ENCODE results near the gene SWAP70.

Gene SWAP70

GRCh38 chr11:9735919-9736318 is 72.0 kb downstream of the SWAP70 start:
- Histone ChIP-seq H3K9me3 (no peaks in the 10 kb centered on the region), H3K36me3 (no peaks in the 10 kb centered on the region), H3K27me3 (no peaks in the 10 kb centered on the region), H3K4me1 (no peaks in the 10 kb centered on the region), H3K4me3 (ENCODE audit: low read depth, low read length) (no peak overlapping the region)
- DNase-seq: no peak
- TF ChIP-seq CTCF (IDR thresholded peaks at IDR 0.05; ENCODE audit: low read depth, low read length): no peak

GRCh38 chr11:9736365-9736764 is 72.5 kb downstream of the SWAP70 start:
- no peaks in the 10 kb centered on the region for H3K4me1 ChIP-seq
- no peak for DNase-seq
- H3K36me3 ChIP-seq: no peaks in the 10 kb centered on the region
- H3K4me3 ChIP-seq (ENCODE audit: low read depth, low read length): no peak overlapping the region
- no peaks in the 10 kb centered on the region for H3K9me3 ChIP-seq
- no peaks in the 10 kb centered on the region for H3K27me3 ChIP-seq
- TF ChIP-seq CTCF (IDR thresholded peaks at IDR 0.05; ENCODE audit: low read depth, low read length): no peak

GRCh38 chr11:9738116-9738515 is 74.2 kb downstream of the SWAP70 start:
- TF ChIP-seq CTCF (IDR thresholded peaks at IDR 0.05; ENCODE audit: low read depth, low read length): no peak
- DNase-seq: no peak
- H3K9me3 ChIP-seq: no peaks in the 10 kb centered on the region
- H3K27me3 ChIP-seq: no peaks in the 10 kb centered on the region
- no peaks in the 10 kb centered on the region for H3K36me3 ChIP-seq
- no peak overlapping the region for H3K4me3 ChIP-seq (ENCODE audit: low read depth, low read length)
- H3K4me1 ChIP-seq: no peaks in the 10 kb centered on the region

- H3K9me3 ChIP-seq: no peaks in the 10 kb centered on the region
- DNase-seq: no peak
- no peak for TF ChIP-seq CTCF (IDR thresholded peaks at IDR 0.05; ENCODE audit: low read depth, low read length)
- no peak overlapping the region for H3K4me3 ChIP-seq (ENCODE audit: low read depth, low read length)
- H3K36me3 ChIP-seq: no peaks in the 10 kb centered on the region
- no peaks in the 10 kb centered on the region for H3K4me1 ChIP-seq
- H3K27me3 ChIP-seq: no peaks in the 10 kb centered on the region
These were observed 74.8 kb downstream of the SWAP70 start for GRCh38 chr11:9738707-9739106.

- Histone ChIP-seq H3K4me1 (no peaks in the 10 kb centered on the region), H3K4me3 (ENCODE audit: low read depth, low read length) (no peak overlapping the region), H3K9me3 (no peaks in the 10 kb centered on the region), H3K36me3 (no peaks in the 10 kb centered on the region), H3K27me3 (no peaks in the 10 kb centered on the region)
- TF ChIP-seq CTCF (IDR thresholded peaks at IDR 0.05; ENCODE audit: low read depth, low read length): no peak
- no peak for DNase-seq
These were observed 75.4 kb downstream of the SWAP70 start for GRCh38 chr11:9739123-9739900.

GRCh38 chr11:9740202-9740883 is 76.5 kb downstream of the SWAP70 start:
- Histone ChIP-seq H3K4me3 (ENCODE audit: low read depth, low read length) (no peak overlapping the region), H3K4me1 (no peaks in the 10 kb centered on the region), H3K36me3 (no peaks in the 10 kb centered on the region), H3K27me3 (no peaks in the 10 kb centered on the region), H3K9me3 (no peaks in the 10 kb centered on the region)
- DNase-seq: no peak
- no peak for TF ChIP-seq CTCF (IDR thresholded peaks at IDR 0.05; ENCODE audit: low read depth, low read length)

All from BE2C (cell line).